CD4-positive, alpha-beta T cell treated with Interleukin-10 for 1 hour (primary cell): ENCODE measurements around the gene PTPRR.

Source experiments
- DNase-seq: peaks from one replicate; pipeline ENCODE4 v3.0.0-alpha.2; 2020

PTPRR gene

GRCh38 chr12:70638639-70639360, 281.7 kb downstream of the PTPRR start:
- no peak for DNase-seq

GRCh38 chr12:70637303-70638085, 283.0 kb downstream of the PTPRR start, which contains the start of gene PTPRB:
TSS of gene PTPRB (minus strand) at chr12:70637429. CDS start at chr12:70637395, 34 bp downstream.
- no peak for DNase-seq

DNA sequence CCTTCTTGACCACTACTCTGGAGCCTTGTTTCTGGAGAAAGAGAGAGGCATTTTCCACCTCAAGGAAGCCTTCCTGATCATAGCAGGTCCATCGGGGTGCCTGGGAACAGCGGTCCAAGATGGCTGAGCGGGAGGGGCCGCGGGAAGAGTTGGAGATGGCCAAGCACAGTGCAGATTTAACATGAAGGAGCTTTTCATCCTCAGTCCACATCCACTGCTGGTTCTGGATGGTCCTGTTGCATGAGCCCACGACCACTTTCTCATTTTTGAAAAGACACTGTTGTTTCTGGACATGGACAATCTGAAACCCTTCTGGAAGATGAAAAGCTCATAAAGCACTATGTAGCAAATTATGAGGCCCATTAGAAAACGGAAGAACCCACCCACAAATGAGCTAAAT, 284.8 kb downstream of the PTPRR start:
- DNase-seq = no peak

- DNase-seq = no peak
Measured at GRCh38 chr12:70628701-70629480, 291.6 kb downstream of the PTPRR start.

DNA sequence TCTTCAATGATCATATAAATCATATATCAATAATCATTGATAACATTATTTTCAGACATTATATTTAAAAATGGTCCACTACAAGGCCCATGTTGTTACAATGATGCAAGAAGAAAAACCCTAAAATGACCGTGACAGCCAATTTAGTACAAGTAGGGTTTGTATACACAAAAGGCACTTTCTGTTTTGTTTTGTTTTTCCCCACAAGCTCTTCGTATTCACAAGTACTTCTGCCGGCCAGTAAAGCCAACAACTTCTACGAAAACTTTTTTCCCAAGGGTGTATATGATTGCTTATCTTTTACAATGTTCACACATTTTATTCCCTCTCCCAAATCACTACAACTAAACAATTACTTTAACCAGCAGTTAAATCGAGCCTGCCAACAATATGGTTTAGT, 292.9 kb downstream of the PTPRR start:
- no peak for DNase-seq

GRCh38 chr12:70626180-70626579, 294.4 kb downstream of the PTPRR start:
- no peak for DNase-seq

GRCh38 chr12:70619471-70620152, 300.9 kb downstream of the PTPRR start:
- no peak for DNase-seq

- DNase-seq = no peak
Measured at GRCh38 chr12:70618371-70618770, 302.2 kb downstream of the PTPRR start.

GRCh38 chr12:70617450-70617849, 303.1 kb downstream of the PTPRR start:
- DNase-seq = no peak

GRCh38 chr12:70615174-70615866, 305.2 kb downstream of the PTPRR start:
- no peak for DNase-seq

DNA sequence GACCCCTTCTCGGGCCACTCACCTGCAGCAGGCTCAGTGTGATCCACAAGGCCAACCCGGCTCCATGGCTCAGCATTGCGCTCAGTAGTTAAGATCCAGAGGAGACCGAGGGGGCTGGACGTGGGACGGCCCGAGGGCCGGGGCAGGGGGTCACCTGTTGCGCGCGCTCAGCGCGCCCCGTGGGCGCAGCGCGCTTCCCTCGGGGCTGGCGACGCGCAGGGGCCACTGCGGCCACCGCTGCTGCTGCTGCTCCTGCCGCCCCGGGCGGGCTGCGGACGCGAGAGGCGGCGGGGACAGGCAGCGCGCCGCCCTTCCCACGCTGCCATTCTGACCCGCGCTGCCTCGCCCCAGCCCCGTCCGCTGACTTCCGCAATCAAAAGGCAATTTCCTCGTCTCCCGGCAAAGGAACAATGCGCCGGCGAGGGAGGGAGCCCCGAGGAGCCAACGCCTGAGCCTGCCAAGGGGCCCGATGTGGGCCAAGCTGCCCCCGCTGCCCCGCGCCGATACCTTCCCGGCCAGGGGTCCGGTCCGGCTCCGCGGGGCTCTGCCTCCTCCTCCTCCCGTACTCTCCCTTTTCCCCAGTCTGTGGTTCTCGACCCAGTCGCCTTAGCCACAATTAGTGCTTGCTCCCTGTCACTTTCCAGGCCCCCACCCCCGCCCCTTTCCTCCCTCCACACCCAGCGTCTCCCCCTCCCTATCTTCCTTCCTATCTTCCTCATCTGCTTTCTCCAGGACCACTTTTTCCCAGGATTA, 310.6 kb downstream of the PTPRR start:
- no peak for DNase-seq

- DNase-seq = no peak
Measured at GRCh38 chr12:70609203-70609602, 311.3 kb downstream of the PTPRR start.

DNA sequence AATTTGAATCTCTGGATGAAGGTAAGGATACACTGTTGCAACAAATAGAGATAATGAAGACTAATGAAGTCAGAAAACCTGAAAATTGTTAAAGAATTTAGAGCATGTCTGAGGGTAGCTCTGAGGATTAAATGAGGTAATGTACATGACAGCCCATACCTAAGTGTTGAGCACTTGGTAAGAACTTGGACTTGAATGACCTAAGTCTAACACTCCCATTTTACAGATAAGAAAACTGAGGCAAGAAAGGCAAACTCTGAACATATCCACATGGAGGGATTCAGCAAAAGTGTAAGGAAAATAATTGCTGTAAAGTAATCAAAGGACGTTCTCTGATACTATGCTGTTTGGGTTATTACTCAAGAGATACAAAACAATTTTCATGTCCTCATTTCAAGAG, 312.4 kb downstream of the PTPRR start:
- DNase-seq = no peak

GRCh38 chr12:70607107-70607506, 313.4 kb downstream of the PTPRR start:
- no peak for DNase-seq

DNA sequence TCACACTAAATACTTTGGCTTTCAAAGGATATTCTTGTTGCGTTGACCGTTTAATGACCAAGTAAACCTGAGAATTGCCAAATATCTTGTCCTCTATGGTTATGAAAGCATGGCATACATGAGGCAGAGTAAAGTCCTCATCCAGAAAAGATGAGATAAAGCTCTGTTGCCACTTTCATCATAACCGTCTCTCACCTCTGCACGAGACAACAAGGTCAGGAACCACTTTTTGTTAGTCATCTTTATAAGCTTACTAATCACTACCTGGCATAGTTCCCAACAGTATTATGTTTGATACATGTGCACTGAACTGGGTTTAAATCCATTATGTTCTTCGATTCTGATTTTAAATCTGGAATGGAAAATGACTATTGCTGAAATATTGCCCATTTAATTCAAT, 314.6 kb downstream of the PTPRR start:
- DNase-seq = no peak

GRCh38 chr12:70604662-70605061, 315.9 kb downstream of the PTPRR start:
- DNase-seq = no peak

DNA sequence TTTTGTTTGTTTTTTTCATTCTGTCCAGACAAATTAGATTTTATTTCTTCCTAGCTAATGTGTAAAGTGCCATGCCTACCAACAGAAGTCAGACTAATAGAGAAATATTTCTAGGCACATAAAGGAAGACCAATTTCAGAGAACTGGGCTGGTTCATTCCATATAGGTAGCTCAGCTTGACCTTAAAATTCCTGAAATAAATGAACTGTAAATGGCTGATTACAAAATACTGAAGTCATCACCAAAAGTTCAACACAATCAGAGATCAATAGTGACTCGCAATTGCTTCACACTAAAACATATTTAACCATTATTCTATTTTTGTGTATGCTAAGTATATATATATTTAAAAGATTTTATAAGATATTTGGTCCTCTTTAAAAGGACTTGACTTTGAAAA, 317.5 kb downstream of the PTPRR start:
- no peak for DNase-seq

- DNase-seq = no peak
Measured at GRCh38 chr12:70598467-70599193, 321.9 kb downstream of the PTPRR start.

DNA sequence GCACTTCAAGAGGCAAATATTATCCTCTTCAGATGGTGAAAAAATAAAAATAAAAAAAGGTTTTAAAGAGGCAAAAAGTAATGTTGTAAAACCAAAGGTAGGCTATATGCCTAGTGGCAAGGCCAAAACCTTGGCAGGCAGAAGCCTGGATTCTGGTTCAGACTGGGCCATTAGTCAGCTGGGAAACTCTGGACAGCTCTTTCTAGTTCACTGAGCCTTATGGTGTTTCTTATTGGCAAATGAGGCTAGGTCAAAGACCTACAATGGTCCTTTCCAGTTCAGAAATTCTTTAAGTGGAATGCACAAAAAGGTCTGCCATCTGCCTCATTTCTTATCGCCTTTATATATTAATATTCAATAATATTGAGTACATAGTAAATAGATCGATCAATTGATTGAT, 327.9 kb downstream of the PTPRR start:
- DNase-seq = no peak

DNA sequence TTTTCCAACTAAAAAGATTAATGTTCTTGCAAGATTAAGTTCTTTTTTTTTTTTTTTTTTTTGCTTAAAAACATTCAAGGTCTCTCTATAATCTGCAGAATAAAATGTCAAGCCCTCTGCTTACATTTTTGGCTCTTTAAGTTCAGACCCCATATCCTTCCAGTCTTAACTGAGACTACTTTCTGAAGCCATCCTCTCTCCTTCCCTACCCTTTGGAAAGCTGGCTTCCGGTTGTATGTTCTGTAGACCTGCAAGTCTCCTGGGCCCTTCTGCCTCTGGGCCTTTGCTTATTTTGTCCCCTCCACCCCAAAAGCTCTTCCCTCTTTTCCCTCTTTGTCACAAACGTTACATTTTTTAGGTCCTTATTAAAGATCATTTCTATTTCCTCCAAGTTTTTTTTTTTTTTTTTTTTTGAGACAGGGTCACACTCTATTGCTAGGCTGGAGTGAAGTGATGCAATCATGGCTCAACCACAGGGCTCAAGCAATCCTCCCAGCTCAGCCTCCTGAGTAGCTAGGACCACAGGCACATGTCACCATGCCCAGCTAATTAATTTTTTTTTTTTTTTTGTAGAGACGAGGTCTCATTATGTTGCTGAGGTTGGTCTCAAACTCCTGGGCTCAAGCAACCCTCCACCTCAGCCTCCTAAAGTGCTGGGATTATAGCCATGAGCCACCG, 329.9 kb downstream of the PTPRR start:
- no peak for DNase-seq
